GM12878 (cell line): ENCODE measurements around the gene RGS2. TPM values are rescaled to one million over a fixed set of nuclear protein-coding genes. Genes with fewer than 3 reads are reported as not detected.

Experiments
- ATAC-seq: fragments of 200-7000 bp; cut with Tn5 transposase; 3 replicates; pipeline ENCODE4 v1.9.1; 2020; ENCODE audit warnings: mild to moderate bottlenecking, moderate library complexity
- BruUV-seq: library from RNA; stranded (reverse); fragments of 400-500 nt; replicated peaks from 2 replicates; lab custom pipeline; 2021; lab: Mats Ljungman, UMichigan
- CTCF ChIA-PET: fragments of 300-600 bp; sonication (Branson Sonifier 250); formaldehyde crosslinking; extraction: SDS; loops from one replicate; lab custom pipeline; 2021; ENCODE audit warnings: inconsistent platforms; lab: Yijun Ruan, JAX
- POLR2A ChIA-PET: fragments of 350-600 bp; formaldehyde crosslinking; extraction: SDS; loops from one replicate; lab custom pipeline; 2021; ENCODE audit warnings: inconsistent platforms; lab: Charles Lee
- RAD21 ChIA-PET: fragments of 300-600 bp; sonication (Branson Sonifier 250); formaldehyde crosslinking; loops from one replicate; lab custom pipeline; 2023; ENCODE audit warnings: antibody characterized with exemption; ENCODE audit not compliant: unreplicated experiment; lab: Charles Lee
- SMC1A ChIA-PET: fragments of 300-600 bp; sonication (Branson Sonifier 250); formaldehyde crosslinking; loops from one replicate; lab custom pipeline; 2023; ENCODE audit not compliant: unreplicated experiment, uncharacterized antibody; lab: Charles Lee
- DNase-seq: peaks from one replicate; pipeline ENCODE4 v3.0.0-alpha.2; 2011; ENCODE audit warnings: low read depth, low spot score
- FAIRE-seq: peaks from 3 replicates; lab custom pipeline; 2011; peaks lifted over from hg19 to GRCh38; lab: Jason Lieb, UNC
- H2AFZ ChIP-seq: 2 replicates; pipeline ENCODE4 v1.6.0; 2011; ENCODE audit warnings: low read depth, low read length, control low read depth; ENCODE audit not compliant: control insufficient read depth
- H3K27ac ChIP-seq: 2 replicates; pipeline ENCODE4 v1.5.1; 2011; ENCODE audit warnings: control low read depth; ENCODE audit not compliant: control insufficient read depth, insufficient read depth
- H3K27me3 ChIP-seq, 2 experiments: replicated peaks in 1 of 2; 2 replicates each; pipeline versions ENCODE4 v1.6.0 to v1.6.1; 2011; ENCODE audit warnings: low read length in 1 of 2; ENCODE audit not compliant: control insufficient read depth in 2 of 2, insufficient read depth in 2 of 2
- H3K36me3 ChIP-seq, 2 experiments: 2 replicates each; pipeline ENCODE4 v1.5.1; 2011; ENCODE audit warnings: low read length in 1 of 2; ENCODE audit not compliant: control insufficient read depth in 2 of 2, insufficient read depth in 2 of 2
- H3K4me1 ChIP-seq: 2 replicates; pipeline ENCODE4 v1.6.1; 2011; ENCODE audit warnings: mild to moderate bottlenecking, low read length, moderate library complexity, mixed read lengths; ENCODE audit not compliant: control insufficient read depth, insufficient read depth
- H3K4me2 ChIP-seq: 2 replicates; pipeline ENCODE4 v1.6.0; 2011; ENCODE audit warnings: control low read depth; ENCODE audit not compliant: control insufficient read depth, insufficient read depth
- H3K4me3 ChIP-seq: fragments of 200-600 bp; sonication (generic); 2 replicates; pipeline ENCODE4 v1.5.1; 2016
- H3K79me2 ChIP-seq: 2 replicates; pipeline ENCODE4 v1.6.0; 2011; ENCODE audit warnings: low read length; ENCODE audit not compliant: control insufficient read depth, insufficient read depth
- H3K9ac ChIP-seq: 2 replicates; pipeline ENCODE4 v1.8.0; 2011; ENCODE audit warnings: low read length, control low read depth, mixed read lengths; ENCODE audit not compliant: control insufficient read depth, insufficient read depth
- H3K9me3 ChIP-seq: replicated peaks from 3 replicates; pipeline ENCODE4 v1.5.1; 2011; ENCODE audit warnings: mild to moderate bottlenecking, low read length; ENCODE audit not compliant: control insufficient read depth, insufficient read depth
- H4K20me1 ChIP-seq: 2 replicates; pipeline ENCODE4 v1.6.0; 2011; ENCODE audit not compliant: control insufficient read depth, insufficient read depth
- ATF2 ChIP-seq: IDR thresholded peaks from 2 replicates; pipeline ENCODE4 v1.6.1; 2012; ENCODE audit warnings: low read length, inconsistent platforms
- BMI1 ChIP-seq: fragments of 450-650 bp; IDR thresholded peaks from 2 replicates; pipeline ENCODE4 v1.6.1; 2016; ENCODE audit warnings: mild to moderate bottlenecking, moderate library complexity, borderline replicate concordance
- CHD1 ChIP-seq: IDR thresholded peaks from 2 replicates; pipeline ENCODE4 v1.6.1; 2012; ENCODE audit warnings: low read depth, low read length, improper control_type of control experiment
- DPF2 ChIP-seq: fragments of 450-650 bp; IDR thresholded peaks from 2 replicates; pipeline ENCODE4 v1.6.1; 2017; ENCODE audit warnings: mild to moderate bottlenecking
- HCFC1 ChIP-seq: fragments of 150-350 bp; IDR thresholded peaks from 2 replicates; pipeline ENCODE4 v1.6.1; 2014; ENCODE audit warnings: low read length
- IRF3 ChIP-seq: fragments of 450-650 bp; IDR thresholded peaks from 2 replicates; pipeline ENCODE4 v1.6.1; 2014; ENCODE audit warnings: mild to moderate bottlenecking
- KAT2A ChIP-seq: conservative IDR thresholded peaks from 2 replicates; pipeline ENCODE4 v1.6.1; 2011; ENCODE audit warnings: low read depth, low read length; ENCODE audit not compliant: control insufficient read depth
- MEF2B ChIP-seq: fragments of 450-650 bp; IDR thresholded peaks from 2 replicates; pipeline ENCODE4 v1.6.1; 2018; ENCODE audit warnings: mild to moderate bottlenecking, moderate library complexity; ENCODE audit not compliant: partially characterized antibody, poor library complexity, severe bottlenecking
- POLR2A ChIP-seq: IDR thresholded peaks from 2 replicates; pipeline ENCODE4 v1.6.1; 2011; ENCODE audit warnings: low read depth, mild to moderate bottlenecking, low read length
- RCOR1 ChIP-seq: conservative IDR thresholded peaks from 2 replicates; pipeline ENCODE4 v1.6.1; 2012; ENCODE audit warnings: low read depth, low read length, improper control_type of control experiment
- SIN3A ChIP-seq: IDR thresholded peaks from 2 replicates; pipeline ENCODE4 v1.6.1; 2012; ENCODE audit warnings: low read depth, low read length, improper control_type of control experiment
- SKIL ChIP-seq: fragments of 450-650 bp; IDR thresholded peaks from 2 replicates; pipeline ENCODE4 v1.6.1; 2017; ENCODE audit warnings: mild to moderate bottlenecking, low read depth, inconsistent platforms; ENCODE audit not compliant: poor library complexity, severe bottlenecking
- SMAD1 ChIP-seq: fragments of 450-650 bp; IDR thresholded peaks from 2 replicates; pipeline ENCODE4 v1.6.1; 2018; ENCODE audit warnings: mild to moderate bottlenecking, low read depth; ENCODE audit not compliant: partially characterized antibody
- SRF ChIP-seq, 2 experiments: IDR thresholded peaks; 2 replicates each; pipeline ENCODE4 v1.6.1; 2011; ENCODE audit warnings: low read depth in 2 of 2, low read length in 2 of 2, mild to moderate bottlenecking in 1 of 2, moderate library complexity in 1 of 2
- ZBTB40 ChIP-seq: fragments of 450-650 bp; IDR thresholded peaks from 2 replicates; pipeline ENCODE4 v1.6.1; 2016; ENCODE audit warnings: mild to moderate bottlenecking, moderate library complexity, borderline replicate concordance
- ZNF24 ChIP-seq: fragments of 450-650 bp; IDR thresholded peaks from 2 replicates; pipeline ENCODE4 v1.6.1; 2017; ENCODE audit warnings: antibody characterized with exemption, mild to moderate bottlenecking
- in situ Hi-C: fragments of 300-500 bp; cut with MboI; formaldehyde crosslinking; loops from 9 replicates; pipeline ENCODE4 v1.14.3; 2018; ENCODE audit warnings: mixed read lengths
- intact Hi-C: fragments of 100-400 bp; cut with micrococcal nuclease; formaldehyde crosslinking; loops from one replicate; pipeline ENCODE4 v1.14.2; 2022; ENCODE audit not compliant: unreplicated experiment
- polyA plus RNA-seq, 11 experiments: library from polyadenylated mRNA; depleted of rRNA in 4 of 11; unstranded in 6 of 11; stranded (reverse) in 5 of 11; fragments of >200 nt; fragmentation: Nextera tagmentation in 4 of 11; fragmentation: Illumina TruSeq in 1 of 11; extraction: Ambion mirVana in 4 of 11; extraction: Trizol in 1 of 11; gene quantifications; 1 replicate in 1 of 11; 2 replicates in 10 of 11; pipeline versions ENCODE4 v1.2.1 to v1.2.3, GENCODE V29; 2011 to 2016; ENCODE audit warnings: inconsistent platforms in 2 of 11, missing spikeins in 2 of 11, low read depth in 1 of 11
- total RNA-seq, 4 experiments: library from RNA; depleted of rRNA in 3 of 4; stranded (reverse); fragments of >200 nt in 3 of 4; fragmentation: Illumina TruSeq in 1 of 4; extraction: Trizol in 1 of 4; gene quantifications; 2 replicates each; pipeline versions ENCODE4 v1.2.1 to v1.2.3, GENCODE V29; 2013 to 2021

The RGS2 gene
- total and polyA plus RNA-seq, 10 of the 15 experiments (the other 5 are each of a cell fraction or from before 2014, with no cell fraction given), result 0.27 to 2.3 (median 0.98) TPM

- BruUV-seq, result no TSS peak
- Histone ChIP-seq H3K9me3 (no peaks in the 10 kb centered on the region), H3K36me3 (no peaks in the 10 kb centered on the region), H3K79me2 (no peaks in the 10 kb centered on the region), H3K27me3 (no peaks in the 10 kb centered on the region; a peak in 1 of 4 replicates), H3K4me2 (no peak overlapping the region), H3K9ac (no peak overlapping the region), H4K20me1 (no peaks in the 10 kb centered on the region), H3K4me3 (no peak overlapping the region), H3K4me1 (peaks cover 11% of the 10 kb centered on the region), H3K27ac (no peak overlapping the region), H2AFZ (no peak overlapping the region)
- no peak for FAIRE-seq
- RAD21 ChIA-PET, result interaction anchor here (1.3 to 6.2 kb wide), 2 partner anchors 174 to 328 kb away, joined by 3 to 61 read pairs; no protein-coding TSS in a partner anchor
- intact Hi-C loops (loop anchor here (2.0 kb wide), 1 partner anchor 327 kb away; no protein-coding TSS in a partner anchor), in situ Hi-C loops (loop anchor here (5.0 kb wide), 1 partner anchor 331 kb away; no protein-coding TSS in a partner anchor)
- SMC1A ChIA-PET, result interaction anchor here (1.7 to 13.8 kb wide), 3 partner anchors 193 to 328 kb away, joined by 9 to 114 read pairs (median 62); no protein-coding TSS in a partner anchor
- no peak for DNase-seq
- POLR2A ChIA-PET, result interaction anchor here (1.4 kb wide), 1 partner anchor 322 kb away, joined by 3 read pairs; no protein-coding TSS in a partner anchor
- ATAC-seq, result no peak
- CTCF ChIA-PET, result interaction anchor here (0.9 to 13.5 kb wide), 8 partner anchors 12 to 329 kb away, joined by 3 to 168 read pairs (median 4); no protein-coding TSS in a partner anchor
- no peak for TF ChIP-seq SKIL
- TF ChIP-seq KAT2A, result no peak
- no peak for TF ChIP-seq SIN3A
- no peak for TF ChIP-seq BMI1
- TF ChIP-seq HCFC1, result no peak
- no peak for TF ChIP-seq ZNF24
- no peak for TF ChIP-seq CHD1
- TF ChIP-seq SMAD1, result no peak
- no peak for TF ChIP-seq DPF2
- no peak for TF ChIP-seq ZBTB40
- no peak for TF ChIP-seq RCOR1
- TF ChIP-seq POLR2A, result no peak
- no peak for TF ChIP-seq ATF2
- no peak for TF ChIP-seq IRF3
- TF ChIP-seq SRF (IDR thresholded peaks at IDR 0.05; ENCODE audit: low read depth in 2 of 2, low read length in 2 of 2), result no peak
- no peak for TF ChIP-seq MEF2B
Observed at GRCh38 chr1:192803501-192803900, 5.3 kb upstream of the RGS2 start.
